ENCODE results near the gene POTEH.
"Not testable (repeated sequence)": the region's sequence is repeated elsewhere in the genome, so short reads cannot be mapped to it uniquely, and the experiment has no call there.

Gene POTEH

GRCh38 chr22:15689749-15690125, at the start of gene POTEH:
POTEH (plus strand) TSS chr22:15690026; CDS start chr22:15690078, 52 bp downstream.
- not testable (repeated sequence) for DNase-seq

- not testable (repeated sequence) for DNase-seq
These were observed 47.5 kb upstream of the POTEH start for GRCh38 chr22:15642288-15642861.

GRCh38 chr22:15651954-15652353, 37.9 kb upstream of the POTEH start:
- DNase-seq: not testable (repeated sequence)

- not testable (repeated sequence) for DNase-seq
These were observed 37.1 kb upstream of the POTEH start for GRCh38 chr22:15652738-15653137.

- DNase-seq: not testable (repeated sequence)
These were observed 36.6 kb upstream of the POTEH start for GRCh38 chr22:15653241-15653640.

- not testable (repeated sequence) for DNase-seq
These were observed 28.7 kb upstream of the POTEH start for GRCh38 chr22:15661102-15661501.

- DNase-seq: not testable (repeated sequence)
These were observed 25.1 kb upstream of the POTEH start for GRCh38 chr22:15664682-15665081.

GRCh38 chr22:15665478-15665877, 24.3 kb upstream of the POTEH start:
- not testable (repeated sequence) for DNase-seq

- not testable (repeated sequence) for DNase-seq
These were observed 20.4 kb upstream of the POTEH start for GRCh38 chr22:15669430-15669829.

- DNase-seq: not testable (repeated sequence)
These were observed 10.1 kb upstream of the POTEH start for GRCh38 chr22:15679702-15680101.

GRCh38 chr22:15684115-15684514, 5.7 kb upstream of the POTEH start:
- DNase-seq: not testable (repeated sequence)

- DNase-seq: not testable (repeated sequence)
These were observed 5.1 kb upstream of the POTEH start for GRCh38 chr22:15684695-15685094.

- not testable (repeated sequence) for DNase-seq
These were observed 4.2 kb upstream of the POTEH start for GRCh38 chr22:15685641-15686040.

- DNase-seq: not testable (repeated sequence)
These were observed 2.7 kb upstream of the POTEH start for GRCh38 chr22:15687086-15687485.

GRCh38 chr22:15687676-15688075, 2.1 kb upstream of the POTEH start:
- DNase-seq: not testable (repeated sequence)

- DNase-seq: not testable (repeated sequence)
These were observed 1.7 kb upstream of the POTEH start for GRCh38 chr22:15688090-15688489.

GRCh38 chr22:15689012-15689748, 646 bp upstream of the POTEH start:
- DNase-seq: not testable (repeated sequence)

- not testable (repeated sequence) for DNase-seq
These were observed 23.8 kb downstream of the POTEH start for GRCh38 chr22:15713600-15713999.

- DNase-seq: not testable (repeated sequence)
These were observed 24.3 kb downstream of the POTEH start for GRCh38 chr22:15714125-15714524.

- DNase-seq: not testable (repeated sequence)
These were observed 32.1 kb downstream of the POTEH start for GRCh38 chr22:15721884-15722283.

- DNase-seq: not testable (repeated sequence)
These were observed 39.5 kb downstream of the POTEH start for GRCh38 chr22:15729209-15729917.

GRCh38 chr22:15731023-15731422, 41.2 kb downstream of the POTEH start:
- DNase-seq: not testable (repeated sequence)

- not testable (repeated sequence) for DNase-seq
These were observed 44.6 kb downstream of the POTEH start for GRCh38 chr22:15734411-15734810.
